Neuronal stem cell (in vitro differentiated cells): Measurements from ENCODE around the gene RNU2-63P.

ENCODE experiments used
- DNase-seq: peaks from one replicate; pipeline ENCODE4 v3.0.0-alpha.2; 2013; ENCODE audit warnings: low spot score
- H2AFZ ChIP-seq: one replicate; pipeline ENCODE4 v1.6.1; 2013; ENCODE audit warnings: mild to moderate bottlenecking, low read length, inconsistent platforms
- H2AK5ac ChIP-seq: 2 replicates; pipeline ENCODE4 v1.6.1; 2013; ENCODE audit warnings: low read depth, mild to moderate bottlenecking, inconsistent platforms, low read length, moderate library complexity, mixed read lengths
- H2BK120ac ChIP-seq: 2 replicates; pipeline ENCODE4 v1.6.1; 2013; ENCODE audit warnings: low read depth, mild to moderate bottlenecking, inconsistent platforms, low read length, moderate library complexity, mixed read lengths
- H2BK12ac ChIP-seq: one replicate; pipeline ENCODE4 v1.6.1; 2013; ENCODE audit warnings: low read length, inconsistent platforms
- H2BK15ac ChIP-seq: 2 replicates; pipeline ENCODE4 v1.6.1; 2013; ENCODE audit warnings: mild to moderate bottlenecking, low read length, inconsistent platforms, mixed read lengths
- H2BK5ac ChIP-seq: one replicate; pipeline ENCODE4 v1.6.1; 2013; ENCODE audit warnings: inconsistent platforms, mild to moderate bottlenecking, low read length, moderate library complexity
- H3K14ac ChIP-seq: one replicate; pipeline ENCODE4 v1.6.1; 2013; ENCODE audit warnings: low read length, inconsistent platforms
- H3K18ac ChIP-seq: 2 replicates; pipeline ENCODE4 v1.6.1; 2013; ENCODE audit warnings: low read length, inconsistent platforms
- H3K23ac ChIP-seq: 2 replicates; pipeline ENCODE4 v1.6.1; 2013; ENCODE audit warnings: low read depth, mild to moderate bottlenecking, mixed read lengths, low read length, inconsistent platforms; ENCODE audit not compliant: poor library complexity
- H3K27ac ChIP-seq: replicated peaks from 3 replicates; pipeline ENCODE4 v1.5.1; 2013; ENCODE audit warnings: low read length, inconsistent platforms
- H3K27me3 ChIP-seq, 3 experiments: 2 replicates each; pipeline ENCODE4 v1.6.1; 2013; ENCODE audit warnings: low read length in 3 of 3, mild to moderate bottlenecking in 2 of 3, inconsistent platforms in 1 of 3, low read depth in 1 of 3, mixed read lengths in 1 of 3, moderate library complexity in 1 of 3; ENCODE audit not compliant: control insufficient read depth in 3 of 3, insufficient read depth in 3 of 3
- H3K36me3 ChIP-seq, 2 donors: replicated peaks in 1 of 2; 2 replicates each; pipeline ENCODE4 v1.6.1; 2013; ENCODE audit warnings: low read length in 2 of 2; ENCODE audit not compliant: control insufficient read depth in 2 of 2, insufficient read depth in 2 of 2
- H3K4ac ChIP-seq: 2 replicates; pipeline ENCODE4 v1.6.1; 2013; ENCODE audit warnings: inconsistent platforms, mild to moderate bottlenecking, low read length, moderate library complexity
- H3K4me1 ChIP-seq, 2 donors: 1 replicate in 1 of 2; 2 replicates in 1 of 2; pipeline ENCODE4 v1.6.1; 2013; ENCODE audit warnings: low read length in 2 of 2, low read depth in 1 of 2; ENCODE audit not compliant: control insufficient read depth in 2 of 2, insufficient read depth in 1 of 2
- H3K4me2 ChIP-seq: one replicate; pipeline ENCODE4 v1.6.1; 2013; ENCODE audit warnings: mild to moderate bottlenecking, low read length, inconsistent platforms; ENCODE audit not compliant: insufficient read depth, poor library complexity, severe bottlenecking
- H3K4me3 ChIP-seq, 2 donors: 2 replicates each; pipeline ENCODE4 v1.5.1; 2013; ENCODE audit warnings: low read length in 2 of 2, mild to moderate bottlenecking in 2 of 2, inconsistent platforms in 1 of 2, moderate library complexity in 1 of 2
- H3K79me1 ChIP-seq: one replicate; pipeline ENCODE4 v1.6.1; 2013; ENCODE audit warnings: low read depth, mild to moderate bottlenecking, inconsistent platforms, low read length, moderate library complexity
- H3K9ac ChIP-seq: one replicate; pipeline ENCODE4 v1.6.1; 2013; ENCODE audit warnings: mild to moderate bottlenecking, low read depth, low read length, inconsistent platforms; ENCODE audit not compliant: poor library complexity
- H3K9me3 ChIP-seq, 2 donors: replicated peaks in 1 of 2; 2 replicates each; pipeline versions ENCODE3 to v1.6.1; 2013; ENCODE audit warnings: low read length in 2 of 2, mild to moderate bottlenecking in 2 of 2, inconsistent platforms in 1 of 2, low read depth in 1 of 2, mixed read lengths in 1 of 2, moderate library complexity in 1 of 2; ENCODE audit not compliant: control insufficient read depth in 2 of 2, insufficient read depth in 1 of 2
- H4K8ac ChIP-seq: one replicate; pipeline ENCODE4 v1.6.1; 2013; ENCODE audit warnings: low read depth, mild to moderate bottlenecking, inconsistent platforms, low read length, moderate library complexity
- H4K91ac ChIP-seq: one replicate; pipeline ENCODE4 v1.6.1; 2013; ENCODE audit warnings: low read length, low read depth, mild to moderate bottlenecking, inconsistent platforms; ENCODE audit not compliant: poor library complexity
- WGBS, 2 donors: extraction: QIAGEN DNeasy Blood & Tissue Kit; methylation state at CpG; one replicate each; pipeline ENCODE4 v1.1.7; 2013; ENCODE audit warnings: missing lambda C conversion rate in 2 of 2, mixed read lengths in 1 of 2; ENCODE audit not compliant: insufficient read length in 2 of 2, insufficient replicate concordance in 1 of 2; ENCODE audit errors: extremely low coverage in 2 of 2; 5-methylcytosine and 5-hydroxymethylcytosine counted together

The RNU2-63P gene

DNA sequence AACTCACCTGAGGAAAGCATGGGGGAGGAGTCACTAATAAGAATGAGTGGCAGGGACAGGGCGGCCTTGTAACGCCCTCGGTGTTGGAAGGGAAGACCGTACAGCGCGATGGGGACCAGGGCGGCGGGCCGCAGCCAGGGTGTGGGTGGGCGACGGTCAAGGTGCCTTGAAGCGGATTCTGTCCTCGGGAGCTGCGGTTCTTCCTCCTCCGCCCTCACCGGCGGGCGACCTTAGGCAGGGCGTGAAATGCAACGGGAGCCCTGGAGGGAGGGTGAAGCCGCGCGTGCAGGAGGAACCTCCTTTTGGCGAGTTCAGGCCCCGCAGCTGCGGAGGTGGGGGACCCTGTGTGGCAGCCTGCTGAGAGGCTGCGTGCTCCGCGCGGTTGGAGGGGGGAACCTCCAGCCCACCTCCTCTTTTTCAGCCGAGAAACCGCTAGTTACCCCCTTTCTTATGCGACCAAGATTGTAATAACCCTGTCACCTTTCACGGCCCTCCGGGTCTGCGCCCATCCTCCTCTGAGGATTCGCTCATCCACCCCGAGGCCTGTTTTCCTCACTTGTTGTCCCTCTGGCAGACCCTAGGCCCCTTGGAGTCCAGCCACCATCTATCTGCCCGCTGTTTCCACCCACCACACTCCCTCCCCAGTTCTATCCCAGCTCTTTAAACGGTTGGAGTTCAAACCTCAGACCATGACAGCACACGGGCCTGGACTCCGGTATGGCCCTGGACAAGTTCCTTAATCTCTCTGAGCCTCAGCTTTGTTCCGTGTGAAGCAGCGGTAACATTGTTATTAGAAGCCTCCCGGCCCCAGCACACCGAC is 823 bp upstream of the RNU2-63P start:
- Histone ChIP-seq H4K8ac (no peak overlapping the region), H2AK5ac (no peak overlapping the region), H3K23ac (peak overlapping the region; percentile 88), H2BK12ac (no peak overlapping the region), H3K79me1 (no peaks in the 10 kb centered on the region), H4K91ac (no peak overlapping the region), H3K4me1 (peaks cover 4 to 18% of the 10 kb centered on the region in 2 donors), H3K14ac (no peak overlapping the region), H3K4me2 (peak overlapping the region; percentile 78), H3K27me3 (no peaks in the 10 kb centered on the region), H3K27ac (no peak overlapping the region), H2BK5ac (no peak overlapping the region), H3K36me3 (no peaks in the 10 kb centered on the region), H3K4me3 (peak overlapping the region; percentile 59 to 81), H2BK15ac (peak overlapping the region; percentile 95), H3K9ac (peak overlapping the region; percentile 90), H3K4ac (no peak overlapping the region), H3K18ac (peak overlapping the region; percentile 97), H3K9me3 (no peaks in the 10 kb centered on the region), H2BK120ac (peak overlapping the region; percentile 63), H2AFZ (peak overlapping the region; percentile 86)
- DNase-seq, result peak; percentile 65
- WGBS, 2 donors, result no CpG with 5 or more reads among the region's 46 CpGs

DNA sequence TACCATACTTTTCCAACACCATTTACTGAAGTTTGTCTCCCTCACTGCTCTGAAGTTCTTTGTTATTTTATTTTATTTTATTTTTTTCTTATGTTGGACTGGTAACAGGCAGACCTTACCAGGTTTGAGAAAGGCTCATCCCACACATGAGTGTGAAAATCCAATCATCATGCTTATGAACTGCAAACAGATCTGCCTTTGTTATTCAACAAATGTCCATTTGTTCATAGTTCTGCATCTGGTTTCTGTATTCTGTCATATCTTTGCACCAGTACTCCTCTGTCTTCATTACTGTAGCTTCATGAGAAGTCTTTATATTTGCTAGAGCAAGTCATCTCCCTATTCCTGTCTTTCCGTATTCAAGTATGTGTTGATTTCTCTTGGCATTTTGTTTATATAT is 5.3 kb downstream of the RNU2-63P start:
- no peaks in the 10 kb centered on the region for H3K27me3 ChIP-seq
- no peaks in the 10 kb centered on the region for H3K4me1 ChIP-seq
- H4K8ac ChIP-seq, result no peak overlapping the region
- no peak overlapping the region for H3K9ac ChIP-seq
- no peak for DNase-seq
- no peak overlapping the region for H3K4me2 ChIP-seq
- H3K23ac ChIP-seq, result no peak overlapping the region
- no peak overlapping the region for H3K18ac ChIP-seq
- H3K4ac ChIP-seq, result no peak overlapping the region
- H4K91ac ChIP-seq, result no peak overlapping the region
- no peak overlapping the region for H2AK5ac ChIP-seq
- H3K4me3 ChIP-seq, result no peak overlapping the region
- H2AFZ ChIP-seq, result no peak overlapping the region
- H2BK120ac ChIP-seq, result no peak overlapping the region
- no peak overlapping the region for H2BK5ac ChIP-seq
- no peak overlapping the region for H3K27ac ChIP-seq
- no peak overlapping the region for H3K14ac ChIP-seq
- H2BK12ac ChIP-seq, result no peak overlapping the region
- no peaks in the 10 kb centered on the region for H3K9me3 ChIP-seq
- no peaks in the 10 kb centered on the region for H3K36me3 ChIP-seq
- H2BK15ac ChIP-seq, result no peak overlapping the region
- no peaks in the 10 kb centered on the region for H3K79me1 ChIP-seq
- no CpG with 5 or more reads among the region's 1 CpG for WGBS, 2 donors

DNA sequence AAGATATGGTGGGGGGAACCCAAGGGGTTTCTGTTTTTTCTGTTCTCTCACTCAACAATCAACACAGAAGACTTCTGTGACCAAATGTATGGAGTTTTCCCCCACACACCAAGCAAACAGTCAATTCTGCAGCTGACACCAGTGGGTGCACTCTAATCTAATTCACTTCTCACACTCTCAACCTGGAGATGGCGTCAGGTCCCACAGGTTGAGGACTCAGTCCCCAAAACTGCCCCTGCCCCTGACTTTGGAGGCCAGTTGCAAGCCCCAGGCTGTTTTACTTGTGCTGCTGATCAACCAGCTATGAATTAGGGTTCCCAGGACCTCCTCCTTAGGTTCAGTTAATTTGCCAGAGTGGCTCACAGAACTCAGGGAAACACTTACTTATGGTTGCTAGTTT is 6.2 kb downstream of the RNU2-63P start:
- no CpG with 5 or more reads among the region's 1 CpG for WGBS, 2 donors
- no peak for DNase-seq

DNA sequence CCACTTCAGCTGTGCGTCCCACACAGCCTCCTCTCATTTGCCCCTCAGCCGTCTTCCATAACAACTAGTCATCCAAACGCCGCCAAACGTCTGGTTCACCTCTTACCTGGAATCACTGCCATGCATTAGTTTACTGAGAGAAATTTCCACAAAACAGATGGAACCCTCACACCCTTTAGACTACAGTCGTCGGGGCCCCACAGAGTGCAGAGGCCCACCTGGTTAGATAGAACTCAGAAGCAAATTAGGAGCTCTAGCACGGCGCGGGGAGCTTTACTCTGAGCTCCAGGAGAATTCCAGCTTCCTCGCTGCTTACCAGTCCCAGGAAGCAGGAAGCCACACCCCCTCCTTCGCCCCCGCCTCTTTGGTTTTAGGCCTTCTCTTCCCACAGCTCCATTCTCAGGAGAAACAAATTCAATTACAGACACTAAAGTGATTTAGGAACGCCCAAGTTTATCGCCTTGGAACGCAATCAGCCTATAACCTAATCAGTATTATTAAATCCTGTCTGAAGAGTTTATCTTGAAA is 9.4 kb downstream of the RNU2-63P start:
- Histone ChIP-seq H2BK12ac (no peak overlapping the region), H3K36me3 (no peaks in the 10 kb centered on the region), H3K14ac (no peak overlapping the region), H3K4me1 (peaks cover 0 to 3% of the 10 kb centered on the region in 2 donors), H3K4ac (no peak overlapping the region), H3K9me3 (no peaks in the 10 kb centered on the region), H2BK5ac (no peak overlapping the region), H2BK120ac (no peak overlapping the region), H4K8ac (no peak overlapping the region), H3K4me2 (no peak overlapping the region), H2AFZ (peak overlapping the region; percentile 69), H3K9ac (no peak overlapping the region), H3K18ac (peak overlapping the region; percentile 51), H2AK5ac (no peak overlapping the region), H3K4me3 (no peak overlapping the region), H3K27me3 (no peaks in the 10 kb centered on the region), H3K79me1 (no peaks in the 10 kb centered on the region), H3K23ac (no peak overlapping the region), H3K27ac (no peak overlapping the region), H4K91ac (no peak overlapping the region), H2BK15ac (no peak overlapping the region)
- WGBS, 2 donors, result no CpG with 5 or more reads among the region's 16 CpGs
- DNase-seq, result no peak

More for the DNA sequence above, 6.2 kb downstream of the RNU2-63P start:
- H3K27me3 ChIP-seq, result no peaks in the 10 kb centered on the region
- no peak overlapping the region for H4K8ac ChIP-seq
- H2BK5ac ChIP-seq, result no peak overlapping the region
- H3K4me1 ChIP-seq, result no peaks in the 10 kb centered on the region
- no peak overlapping the region for H3K18ac ChIP-seq
- H2AK5ac ChIP-seq, result no peak overlapping the region
- no peak overlapping the region for H3K27ac ChIP-seq
- no peak overlapping the region for H2BK120ac ChIP-seq
- H3K9me3 ChIP-seq, result no peaks in the 10 kb centered on the region
- H4K91ac ChIP-seq, result no peak overlapping the region
- H3K14ac ChIP-seq, result no peak overlapping the region
- H3K36me3 ChIP-seq, result no peaks in the 10 kb centered on the region
- H3K4ac ChIP-seq, result no peak overlapping the region
- H3K79me1 ChIP-seq, result no peaks in the 10 kb centered on the region
- H3K4me3 ChIP-seq, result no peak overlapping the region
- no peak overlapping the region for H3K4me2 ChIP-seq
- H2AFZ ChIP-seq, result no peak overlapping the region
- no peak overlapping the region for H2BK12ac ChIP-seq
- no peak overlapping the region for H3K23ac ChIP-seq
- no peak overlapping the region for H3K9ac ChIP-seq
- no peak overlapping the region for H2BK15ac ChIP-seq
